Fibroblast of the conjunctiva (primary cell): ENCODE data around the gene SMURF1.

Experiments used
- DNase-seq: peaks from one replicate; pipeline ENCODE4 v3.0.0-alpha.2; 2010; ENCODE audit warnings: low read depth

The SMURF1 gene

GRCh38 chr7:99004781-99005500, 139.0 kb downstream of the SMURF1 start:
- DNase-seq: no peak

- no peak for DNase-seq
These were observed 139.7 kb downstream of the SMURF1 start for GRCh38 chr7:99004216-99004615.

GRCh38 chr7:99003419-99003818, 140.5 kb downstream of the SMURF1 start:
- DNase-seq: no peak

GRCh38 chr7:99002827-99003212, 141.1 kb downstream of the SMURF1 start:
- DNase-seq: no peak

GRCh38 chr7:99002148-99002826, 141.6 kb downstream of the SMURF1 start:
- DNase-seq: no peak

GRCh38 chr7:99001482-99002147, 142.3 kb downstream of the SMURF1 start:
- no peak for DNase-seq

- DNase-seq: no peak
These were observed 142.9 kb downstream of the SMURF1 start for GRCh38 chr7:99000904-99001465.

- DNase-seq: no peak
These were observed 143.6 kb downstream of the SMURF1 start for GRCh38 chr7:99000196-99000903.

GRCh38 chr7:98998821-98999725, 144.8 kb downstream of the SMURF1 start:
- no peak for DNase-seq

- DNase-seq: no peak
These were observed 146.1 kb downstream of the SMURF1 start for GRCh38 chr7:98997846-98998245.

GRCh38 chr7:98996150-98996552, 147.8 kb downstream of the SMURF1 start:
- no peak for DNase-seq

GRCh38 chr7:98995523-98996149, 148.3 kb downstream of the SMURF1 start:
- DNase-seq: no peak

- DNase-seq: no peak
These were observed 148.8 kb downstream of the SMURF1 start for GRCh38 chr7:98995111-98995510.

GRCh38 chr7:98994046-98994944, 149.6 kb downstream of the SMURF1 start:
- no peak for DNase-seq

- DNase-seq: no peak
These were observed 150.6 kb downstream of the SMURF1 start for GRCh38 chr7:98993024-98993897.

- DNase-seq: no peak
These were observed 151.8 kb downstream of the SMURF1 start for GRCh38 chr7:98992076-98992475.

- DNase-seq: no peak
These were observed 152.8 kb downstream of the SMURF1 start for GRCh38 chr7:98991141-98991540.

GRCh38 chr7:98990356-98990755, 153.6 kb downstream of the SMURF1 start:
- no peak for DNase-seq

GRCh38 chr7:98988641-98989040, 155.3 kb downstream of the SMURF1 start:
- no peak for DNase-seq
